NB4 (cell line): ENCODE data around the gene HTRA3.

ENCODE experiments used
- MYC ChIP-seq: IDR thresholded peaks from 2 replicates; pipeline ENCODE4 v1.6.1; 2011; ENCODE audit warnings: low read depth, low read length
- POLR2A ChIP-seq: IDR thresholded peaks from 2 replicates; pipeline ENCODE4 v1.6.1; 2011; ENCODE audit warnings: mild to moderate bottlenecking; ENCODE audit not compliant: insufficient read length; ENCODE audit errors: extremely low read depth
- TF ChIP-seq, protein P1 (sequence below): IDR thresholded peaks from 2 replicates; pipeline ENCODE4 v1.6.1; 2011; ENCODE audit warnings: low read depth, low read length
- TF ChIP-seq, protein P2 (sequence below): IDR thresholded peaks from one replicate; pipeline ENCODE4 v1.5.1; 2012; ENCODE audit warnings: low read depth, low read length

DNA sequence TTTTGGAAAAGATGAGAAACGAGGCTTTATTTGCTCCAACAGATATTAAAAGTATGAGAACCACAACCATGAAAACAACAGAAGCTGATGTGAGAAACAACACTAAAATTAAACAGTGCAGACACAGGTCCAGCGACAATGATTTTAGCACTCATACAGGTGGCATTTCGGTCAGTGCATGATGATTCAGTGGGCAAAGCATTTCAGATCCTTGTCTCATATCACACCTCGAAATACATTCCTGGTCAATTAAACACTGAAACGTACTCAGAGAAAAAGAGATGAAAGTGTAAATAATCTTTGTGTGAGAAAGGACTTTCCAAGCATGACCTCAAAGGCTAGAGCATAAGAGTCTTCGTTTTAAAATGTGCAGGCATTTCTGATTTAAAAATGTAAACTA is 85.8 kb downstream of the HTRA3 start:
- TF ChIP-seq, protein P1, sequence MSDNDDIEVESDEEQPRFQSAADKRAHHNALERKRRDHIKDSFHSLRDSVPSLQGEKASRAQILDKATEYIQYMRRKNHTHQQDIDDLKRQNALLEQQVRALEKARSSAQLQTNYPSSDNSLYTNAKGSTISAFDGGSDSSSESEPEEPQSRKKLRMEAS, result no peak
- TF ChIP-seq, protein P2, sequence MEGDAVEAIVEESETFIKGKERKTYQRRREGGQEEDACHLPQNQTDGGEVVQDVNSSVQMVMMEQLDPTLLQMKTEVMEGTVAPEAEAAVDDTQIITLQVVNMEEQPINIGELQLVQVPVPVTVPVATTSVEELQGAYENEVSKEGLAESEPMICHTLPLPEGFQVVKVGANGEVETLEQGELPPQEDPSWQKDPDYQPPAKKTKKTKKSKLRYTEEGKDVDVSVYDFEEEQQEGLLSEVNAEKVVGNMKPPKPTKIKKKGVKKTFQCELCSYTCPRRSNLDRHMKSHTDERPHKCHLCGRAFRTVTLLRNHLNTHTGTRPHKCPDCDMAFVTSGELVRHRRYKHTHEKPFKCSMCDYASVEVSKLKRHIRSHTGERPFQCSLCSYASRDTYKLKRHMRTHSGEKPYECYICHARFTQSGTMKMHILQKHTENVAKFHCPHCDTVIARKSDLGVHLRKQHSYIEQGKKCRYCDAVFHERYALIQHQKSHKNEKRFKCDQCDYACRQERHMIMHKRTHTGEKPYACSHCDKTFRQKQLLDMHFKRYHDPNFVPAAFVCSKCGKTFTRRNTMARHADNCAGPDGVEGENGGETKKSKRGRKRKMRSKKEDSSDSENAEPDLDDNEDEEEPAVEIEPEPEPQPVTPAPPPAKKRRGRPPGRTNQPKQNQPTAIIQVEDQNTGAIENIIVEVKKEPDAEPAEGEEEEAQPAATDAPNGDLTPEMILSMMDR, result no peak
- TF ChIP-seq MYC (no peak), POLR2A (no peak)
